Activated CD4-positive, alpha-beta T cell treated with anti-CD3 and anti-CD28 coated beads, Interleukin-2, amount 50 U/mL, for 24 hours (primary cell): ENCODE data around the gene CA10.
A peak's percentile ranks its signal among the peaks of the same experiment; 100 is the strongest.

Source experiments
- DNase-seq, 2 donors: peaks; one replicate each; pipeline ENCODE4 v3.0.0-alpha.2; 2020; ENCODE audit warnings: low read depth in 1 of 2, low spot score in 1 of 2

Gene CA10

DNA sequence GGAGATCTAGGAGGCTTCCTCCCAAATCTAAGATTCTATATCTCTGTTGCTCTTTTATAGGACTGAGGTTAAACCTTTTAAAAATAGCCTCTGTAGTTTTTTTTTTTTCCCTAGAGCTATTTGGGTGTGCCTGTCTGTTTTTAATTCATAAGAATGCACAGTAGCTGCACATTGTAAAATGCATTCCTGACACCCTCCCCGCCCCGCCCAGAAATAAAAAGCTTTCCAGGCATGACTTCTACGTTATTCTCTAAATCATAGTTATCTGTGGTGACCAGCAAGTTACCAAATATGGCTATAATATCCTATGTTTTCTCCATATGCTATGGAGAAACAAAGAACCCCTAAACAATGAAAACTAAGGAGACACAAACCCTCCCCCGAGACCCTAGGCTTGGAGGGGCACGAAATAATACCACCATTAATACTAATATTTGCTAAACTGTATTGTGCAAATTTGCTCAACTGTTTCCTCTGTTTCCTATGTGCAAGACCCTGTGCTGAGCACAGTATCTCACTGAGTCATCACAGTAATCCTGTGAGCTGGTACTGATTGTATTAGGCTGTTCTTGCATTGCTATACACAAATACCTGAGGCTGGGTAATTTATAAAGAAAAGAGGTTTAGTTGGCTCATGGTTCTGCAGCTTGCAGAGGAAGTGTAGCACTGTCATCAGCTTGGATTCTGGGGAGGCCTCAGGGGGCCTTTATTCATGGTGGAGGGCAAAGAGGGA, 388.3 kb downstream of the CA10 start:
- DNase-seq, result no peak

DNA sequence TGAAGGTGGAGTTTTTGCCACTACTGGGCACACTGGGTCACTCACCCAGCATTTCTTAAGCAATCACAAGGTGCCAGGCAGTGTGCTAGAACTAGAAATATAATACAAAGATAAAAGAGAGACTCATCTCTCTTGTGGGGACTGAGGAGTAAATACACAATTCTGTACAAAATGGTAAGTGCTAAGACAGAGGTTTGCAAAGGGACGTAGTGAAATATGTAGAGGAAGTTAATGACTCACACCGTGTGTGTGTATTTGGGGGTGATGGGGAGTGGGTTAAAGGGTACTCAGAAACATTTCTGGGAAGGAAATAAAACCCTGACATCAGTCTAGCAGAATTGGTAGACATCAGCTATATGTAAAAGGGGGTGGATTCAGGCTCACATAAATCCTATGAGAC, 389.3 kb downstream of the CA10 start:
- DNase-seq, result no peak

DNA sequence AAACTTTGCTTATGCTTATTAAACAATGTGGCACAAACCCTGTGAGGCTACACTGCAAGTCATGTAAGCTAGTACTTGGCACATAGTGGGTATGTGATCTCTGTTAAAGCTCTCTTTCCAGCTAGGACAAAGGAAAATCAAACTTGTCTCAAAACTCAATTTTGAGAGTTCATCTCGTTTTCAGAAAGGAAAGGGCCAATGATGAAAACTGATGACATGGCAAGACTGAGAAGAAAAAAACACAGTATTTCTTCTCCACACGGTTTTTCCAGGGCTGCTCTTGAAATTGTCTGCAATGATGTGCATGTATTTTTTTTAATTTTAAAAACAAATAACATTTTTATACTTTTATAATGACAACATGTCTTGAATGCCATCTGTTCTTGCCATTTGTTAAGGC, 389.8 kb downstream of the CA10 start:
- no peak for DNase-seq

DNA sequence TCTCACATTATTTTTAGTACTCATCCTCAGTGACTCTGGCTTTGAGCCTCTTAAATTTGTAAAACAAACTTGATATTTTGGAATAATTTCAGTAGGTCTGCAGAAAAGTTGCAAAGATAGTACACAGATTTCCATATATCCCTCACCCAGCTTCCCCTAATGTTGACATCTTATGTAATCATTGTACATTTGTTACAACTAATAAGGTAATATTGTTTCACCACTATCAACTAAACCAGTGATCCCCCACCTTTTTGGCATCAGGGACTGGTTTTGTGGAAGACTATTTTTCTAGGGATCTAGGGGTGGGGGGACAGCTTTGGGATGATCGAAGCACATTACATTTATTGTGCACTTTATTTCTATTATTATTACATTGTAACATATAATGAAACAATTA, 391.2 kb downstream of the CA10 start:
- DNase-seq, result no peak

DNA sequence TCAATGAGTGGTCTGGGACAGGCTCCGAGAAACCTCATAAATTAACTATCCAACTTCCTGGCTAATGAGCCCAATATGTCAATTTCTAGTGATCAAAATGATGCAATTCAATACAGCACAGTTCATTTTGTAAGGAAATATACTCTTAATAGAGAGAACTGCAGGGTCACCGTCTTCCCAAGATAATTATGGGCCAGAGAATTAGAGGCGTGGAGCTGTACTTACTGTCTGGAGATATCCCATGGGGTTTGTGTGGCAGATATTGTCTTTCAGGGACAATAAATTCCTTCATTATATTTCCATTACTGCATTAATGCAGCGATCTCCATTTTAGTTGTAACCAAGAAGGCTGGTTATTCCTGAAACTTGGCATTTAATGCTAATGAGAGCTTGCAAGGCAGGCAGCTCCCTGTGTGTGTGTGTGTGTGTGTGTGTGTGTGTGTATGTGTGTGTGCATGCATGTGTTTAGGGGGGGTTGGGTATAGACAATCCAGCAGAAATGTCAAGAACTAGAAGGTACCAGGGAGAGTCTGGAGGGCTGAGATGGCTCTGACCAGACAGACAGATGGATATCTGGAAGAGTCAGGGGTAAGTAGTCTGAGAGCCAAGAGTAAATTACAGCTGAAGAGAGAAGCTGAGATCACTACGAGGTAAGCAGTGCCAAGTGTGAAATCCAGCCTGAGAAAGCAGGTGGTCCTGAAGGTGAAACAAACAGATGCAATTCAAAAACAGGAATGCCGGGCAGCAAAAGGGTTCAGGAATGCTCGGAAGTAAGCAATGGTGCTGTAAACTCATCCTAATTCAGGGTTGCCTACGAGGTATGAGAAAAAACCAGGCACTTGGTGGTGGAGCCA, 393.0 kb downstream of the CA10 start:
- no peak for DNase-seq

GRCh38 chr17:51764387-51764971, 394.0 kb downstream of the CA10 start:
- peak; percentile 3 to 46 for DNase-seq

- no peak for DNase-seq
These were observed 395.5 kb downstream of the CA10 start for GRCh38 chr17:51763058-51763457.

DNA sequence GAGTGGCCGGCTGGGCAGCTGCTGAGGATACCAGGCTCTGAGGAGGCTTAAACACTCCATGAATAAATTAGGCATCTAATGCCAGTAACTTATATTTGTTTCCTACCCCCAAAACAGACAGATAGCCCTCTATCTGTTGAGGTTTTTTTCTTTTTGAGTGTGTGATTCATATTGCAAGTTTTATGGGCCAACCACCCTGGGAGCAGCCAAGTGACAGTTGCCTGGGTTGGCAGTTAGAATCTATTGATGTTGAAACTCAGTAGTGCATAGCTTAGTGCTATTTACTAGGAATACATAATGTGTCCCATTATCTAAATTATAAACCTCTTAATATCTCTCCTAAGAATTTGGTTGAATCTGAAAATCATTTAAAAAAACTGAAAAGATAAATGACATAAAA, 397.4 kb downstream of the CA10 start:
- DNase-seq, result no peak

DNA sequence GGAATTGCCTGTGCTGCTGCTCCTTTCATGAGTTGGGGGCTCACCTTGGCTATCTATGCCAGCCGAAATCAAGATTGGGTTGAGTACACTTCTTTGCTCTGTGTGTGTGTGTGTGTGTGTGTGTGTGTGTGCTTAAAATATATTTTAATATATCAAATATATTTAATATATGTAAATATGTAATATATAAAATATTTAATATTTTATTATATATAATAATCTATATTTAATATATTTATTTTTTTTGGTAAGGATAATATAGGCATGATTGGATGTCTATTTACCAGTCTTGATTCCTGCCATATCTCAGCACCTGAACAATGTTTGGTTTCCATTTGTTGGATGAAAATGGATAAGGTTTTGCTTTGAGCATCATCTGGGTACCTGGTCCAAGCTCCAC, 399.3 kb downstream of the CA10 start:
- no peak for DNase-seq

GRCh38 chr17:51751072-51751471, 407.4 kb downstream of the CA10 start:
- DNase-seq, result no peak

DNA sequence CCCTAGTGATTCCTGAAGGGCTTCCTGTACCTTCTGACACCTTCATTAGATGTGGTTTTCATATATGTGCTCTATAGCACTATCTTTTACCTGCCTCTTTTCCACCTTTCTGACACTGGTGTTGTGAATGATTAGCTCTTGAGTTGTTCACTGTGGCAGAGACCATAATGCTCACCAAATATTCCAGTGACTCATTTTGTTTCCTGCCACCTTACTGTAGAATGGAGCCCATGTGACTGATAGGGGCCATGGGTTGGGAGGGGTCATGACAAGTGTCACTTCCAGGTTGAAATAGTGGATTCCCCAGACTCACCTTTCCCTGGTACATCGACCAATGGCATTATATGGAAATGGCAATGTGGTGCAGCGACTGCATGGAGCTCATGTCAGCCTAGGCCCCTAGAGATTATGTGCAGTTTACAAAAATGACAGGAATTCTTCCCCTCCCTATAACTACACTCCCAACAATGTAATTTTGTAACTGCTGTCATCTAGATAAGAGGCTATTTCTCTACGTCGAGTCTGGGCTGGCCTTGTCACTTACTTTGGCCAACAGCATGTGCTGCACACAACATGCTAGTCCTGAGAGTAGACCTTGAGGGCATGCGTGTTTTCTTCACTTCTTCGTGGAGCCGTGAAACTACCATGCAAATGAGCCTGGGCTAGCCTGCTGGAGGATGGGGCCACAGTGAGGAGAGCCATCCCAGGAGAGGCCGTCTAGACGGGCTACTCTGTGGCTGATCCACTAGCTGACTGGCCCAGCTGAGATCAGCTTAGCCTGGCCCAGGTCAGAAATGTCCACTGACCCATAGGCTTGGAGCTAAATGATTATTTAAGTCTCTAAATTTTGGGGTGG, 409.5 kb downstream of the CA10 start:
- no peak for DNase-seq

GRCh38 chr17:51746421-51746820, 412.1 kb downstream of the CA10 start:
- DNase-seq, result no peak

DNA sequence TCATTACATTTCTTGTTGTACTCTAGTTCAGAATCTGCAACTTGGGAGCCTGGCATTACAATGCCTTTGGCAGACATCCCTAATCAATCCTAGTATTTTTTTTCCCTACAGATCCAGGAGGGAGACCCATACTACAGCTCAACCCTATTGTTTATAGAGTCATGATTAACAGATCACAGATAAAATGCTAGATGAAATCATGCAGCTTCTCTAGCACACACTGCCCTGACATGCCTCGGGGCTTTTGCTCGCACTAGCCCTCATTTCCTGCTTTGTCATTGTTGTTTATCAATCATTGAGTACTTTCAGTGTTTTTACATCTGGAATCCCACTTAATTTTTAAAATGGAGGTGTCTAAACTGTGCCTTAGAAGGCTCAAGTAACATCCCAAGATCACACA, 412.5 kb downstream of the CA10 start:
- no peak for DNase-seq

GRCh38 chr17:51743477-51743876, 415.0 kb downstream of the CA10 start:
- no peak for DNase-seq

GRCh38 chr17:51742571-51742970, 415.9 kb downstream of the CA10 start:
- no peak for DNase-seq

- no peak for DNase-seq
These were observed 417.1 kb downstream of the CA10 start for GRCh38 chr17:51741458-51741857.

GRCh38 chr17:51740531-51740930, 418.0 kb downstream of the CA10 start:
- no peak for DNase-seq

DNA sequence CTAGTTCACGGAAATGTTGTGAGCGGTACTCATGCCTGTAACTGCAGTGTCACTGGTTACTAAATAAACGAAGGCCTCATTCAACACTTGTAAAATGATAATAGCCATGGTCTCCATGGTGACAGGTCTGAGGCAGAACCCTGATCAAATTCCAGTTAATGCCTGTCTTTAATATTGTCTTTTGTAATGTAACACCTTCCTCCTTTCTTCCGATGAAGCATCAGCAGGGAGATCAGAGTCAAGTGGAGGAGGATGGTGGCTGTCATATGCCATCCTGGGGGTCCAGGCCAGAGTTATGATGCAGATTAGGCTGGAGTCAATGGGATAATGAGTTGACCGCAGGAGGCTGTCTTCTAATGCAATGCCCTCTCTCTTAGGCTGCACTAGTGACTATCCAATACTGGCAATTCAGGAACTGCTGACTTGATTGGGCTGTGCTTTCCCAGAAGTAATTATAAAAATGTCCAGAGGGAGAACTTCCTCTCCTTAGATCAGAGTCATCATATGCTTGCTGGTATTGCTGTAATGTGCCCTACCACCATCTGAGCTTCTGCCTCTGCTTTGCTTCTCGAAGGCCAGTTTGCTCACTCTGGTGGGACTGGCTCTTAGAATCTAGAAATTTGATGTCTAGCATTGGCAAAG, 419.1 kb downstream of the CA10 start:
- no peak for DNase-seq

DNA sequence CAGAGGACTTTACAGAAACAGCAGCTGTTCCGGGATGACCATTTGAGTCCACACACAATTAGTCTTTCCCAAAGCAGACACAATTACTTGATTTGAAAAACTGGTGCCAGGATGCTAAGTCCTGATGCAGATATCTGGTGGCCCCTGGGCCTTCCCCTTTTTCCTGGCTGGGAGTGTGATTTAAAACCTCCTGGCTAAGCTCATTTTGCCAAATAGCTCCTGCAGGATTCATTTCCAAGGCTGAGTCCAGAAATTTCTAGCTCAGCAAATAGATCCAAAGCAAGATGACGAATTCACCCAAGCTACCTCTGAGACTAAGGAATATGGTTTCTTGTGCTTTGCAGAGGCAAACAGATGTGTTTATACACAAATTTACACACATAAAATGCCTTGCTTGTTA, 422.2 kb downstream of the CA10 start:
- no peak for DNase-seq

DNA sequence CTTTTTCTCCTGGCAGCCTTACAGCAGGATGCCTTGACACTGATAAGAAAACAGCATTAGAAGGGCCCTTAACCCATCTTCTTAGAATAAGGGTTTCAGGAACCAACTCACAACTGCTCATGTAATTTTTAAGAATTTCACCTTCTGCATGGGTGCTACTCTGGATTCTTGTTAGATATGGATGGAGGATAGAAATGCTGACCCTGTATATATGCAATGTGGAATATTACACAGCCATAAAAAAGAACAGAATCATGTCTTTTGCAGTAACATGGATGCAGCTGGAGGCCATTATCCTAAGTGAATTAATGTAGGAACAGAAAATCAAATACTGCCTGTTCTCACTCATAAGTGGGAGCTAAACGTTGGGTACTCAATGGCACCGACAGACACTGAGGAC, 423.5 kb downstream of the CA10 start:
- no peak for DNase-seq

GRCh38 chr17:51734462-51734861, 424.1 kb downstream of the CA10 start:
- no peak for DNase-seq
